Activated CD4-positive, alpha-beta memory T cell treated with anti-CD3 and anti-CD28 coated beads, Interleukin-2, amount 10 ng/mL, durations not matched to agents 7 days and 5 days (primary cell): ENCODE data around the gene GMDS. TPM values are rescaled to one million over a fixed set of nuclear protein-coding genes. Genes with fewer than 3 reads are reported as not detected.

Experiments
- CTCF ChIA-PET: fragments of 350-600 bp; sonication (Branson Sonifier 250); formaldehyde crosslinking; loops from one replicate; lab custom pipeline; 2021; ENCODE audit warnings: antibody characterized with exemption, inconsistent platforms; lab: Charles Lee
- POLR2A ChIA-PET: fragments of 350-600 bp; sonication (Branson Sonifier 250); formaldehyde crosslinking; loops from one replicate; lab custom pipeline; 2021; ENCODE audit warnings: antibody characterized with exemption; lab: Charles Lee
- DNase-seq: peaks from one replicate; pipeline ENCODE4 v3.0.0-alpha.2; 2020
- H3K27ac Mint-ChIP-seq: one replicate; pipeline ENCODE4 v1.8.0; 2021; ENCODE audit warnings: mild to moderate bottlenecking, mixed read lengths
- H3K27me3 Mint-ChIP-seq: one replicate; pipeline ENCODE4 v1.8.0; 2021; ENCODE audit warnings: mixed read lengths
- H3K36me3 Mint-ChIP-seq: one replicate; pipeline ENCODE4 v1.8.0; 2021; ENCODE audit warnings: low read depth, mixed read lengths
- H3K4me1 Mint-ChIP-seq: one replicate; pipeline ENCODE4 v1.8.0; 2021; ENCODE audit warnings: mixed read lengths
- H3K4me3 Mint-ChIP-seq: one replicate; pipeline ENCODE4 v1.8.0; 2021; ENCODE audit warnings: mild to moderate bottlenecking, mixed read lengths
- H3K9me3 Mint-ChIP-seq: one replicate; pipeline ENCODE4 v1.8.0; 2021; ENCODE audit warnings: mixed read lengths
- total RNA-seq, 2 experiments: library from RNA; stranded (reverse); gene quantifications; one replicate each; pipeline ENCODE4 v1.2.3, GENCODE V29; 2021

Gene GMDS
- total RNA-seq, 2 experiments from 2014 or later = 23.7 to 24.7 TPM

DNA sequence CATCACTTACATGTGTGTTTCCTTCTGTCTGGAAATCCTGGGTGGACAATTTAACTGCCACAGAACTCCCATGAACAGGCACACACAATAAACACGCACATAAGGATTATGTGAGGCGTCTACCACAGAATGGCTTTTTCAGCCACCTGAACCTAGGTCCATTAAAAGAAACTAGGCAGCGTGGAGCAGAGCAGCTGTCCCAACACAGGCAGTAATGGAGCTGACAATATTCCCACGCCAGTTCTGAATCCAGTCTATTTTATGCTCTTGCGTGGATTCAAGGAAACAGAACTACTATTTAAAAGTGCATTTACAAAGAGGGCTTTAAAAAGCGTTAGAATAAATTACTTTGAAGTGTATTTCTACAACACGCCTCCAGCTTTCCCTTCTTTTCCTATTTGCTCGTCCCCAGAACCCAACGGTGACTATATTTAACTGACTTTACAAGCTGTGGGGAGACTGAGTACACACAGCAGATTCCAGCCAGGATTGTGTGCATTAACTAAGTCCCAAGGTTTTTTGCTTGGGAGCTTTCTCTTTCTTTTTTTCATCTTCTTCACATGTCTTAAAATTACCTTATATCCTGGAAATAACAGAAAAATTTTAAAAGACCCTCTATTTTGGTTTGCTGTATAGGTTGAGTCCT is 95.9 kb downstream of the GMDS start:
- ChIA-PET POLR2A (no interaction called here), CTCF (no interaction called here)
- H3K27ac Mint-ChIP-seq = no peak overlapping the region
- no peaks in the 10 kb centered on the region for H3K4me1 Mint-ChIP-seq
- H3K36me3 Mint-ChIP-seq = no peaks in the 10 kb centered on the region
- no peak overlapping the region for H3K4me3 Mint-ChIP-seq
- H3K9me3 Mint-ChIP-seq = no peaks in the 10 kb centered on the region
- no peak for DNase-seq
- no peaks in the 10 kb centered on the region for H3K27me3 Mint-ChIP-seq

DNA sequence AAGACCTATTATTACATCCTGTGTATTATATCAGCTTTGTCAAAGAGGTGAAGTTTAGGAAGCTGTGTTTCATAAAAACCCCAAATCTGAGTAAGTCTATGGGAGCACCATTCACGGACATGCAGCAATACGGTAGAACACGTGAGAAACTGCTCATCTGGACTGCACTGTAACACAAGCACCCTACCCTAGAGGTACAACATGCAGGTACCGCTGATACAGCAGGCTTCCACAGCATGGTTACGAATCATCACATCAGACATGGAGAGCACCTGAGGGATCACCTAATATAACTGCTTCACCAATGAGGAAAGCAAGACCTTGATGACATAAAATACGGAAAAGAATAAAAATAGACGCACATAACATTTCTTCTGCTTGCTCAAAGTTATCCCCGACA is 96.7 kb downstream of the GMDS start:
- ChIA-PET POLR2A (no interaction called here), CTCF (no interaction called here)
- Mint-ChIP-seq H3K4me3 (no peak overlapping the region), H3K27me3 (no peaks in the 10 kb centered on the region), H3K4me1 (no peaks in the 10 kb centered on the region), H3K27ac (no peak overlapping the region), H3K36me3 (no peaks in the 10 kb centered on the region), H3K9me3 (no peaks in the 10 kb centered on the region)
- no peak for DNase-seq

DNA sequence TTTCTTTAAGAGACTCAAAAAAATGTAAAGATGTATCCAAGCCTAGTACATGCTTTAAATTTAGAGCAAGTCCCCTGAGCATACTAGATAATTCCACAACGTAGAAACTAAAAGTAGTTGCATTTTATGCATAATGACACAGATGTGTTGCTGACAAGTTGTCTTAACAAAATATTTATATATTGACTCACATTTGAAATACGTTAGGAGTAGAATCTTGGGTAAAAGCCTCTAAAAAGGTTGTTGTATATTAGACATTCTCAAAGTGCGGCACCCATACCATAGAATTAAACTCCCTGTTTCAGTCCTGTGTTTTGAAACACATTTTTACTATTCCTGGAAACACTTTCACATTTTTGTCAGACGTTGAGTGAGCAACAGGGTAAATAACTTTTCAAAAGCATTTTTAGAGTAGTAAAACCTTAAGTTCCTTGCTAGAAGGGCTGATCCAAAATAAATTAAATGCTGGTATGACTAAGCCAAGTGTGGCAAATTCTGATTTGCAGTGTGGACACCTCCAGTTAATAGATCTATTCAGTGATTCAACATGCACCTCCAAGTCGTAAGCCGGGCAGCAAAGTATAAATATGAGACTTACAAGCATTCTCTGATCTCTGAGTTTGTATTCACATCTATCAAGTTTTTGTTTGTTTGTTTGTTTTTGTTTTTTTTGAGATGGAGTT is 97.5 kb downstream of the GMDS start:
- Mint-ChIP-seq H3K27me3 (no peaks in the 10 kb centered on the region), H3K9me3 (no peaks in the 10 kb centered on the region), H3K27ac (no peak overlapping the region), H3K4me1 (no peaks in the 10 kb centered on the region), H3K36me3 (no peaks in the 10 kb centered on the region), H3K4me3 (no peak overlapping the region)
- POLR2A ChIA-PET = no interaction called here
- no peak for DNase-seq
- CTCF ChIA-PET = no interaction called here

DNA sequence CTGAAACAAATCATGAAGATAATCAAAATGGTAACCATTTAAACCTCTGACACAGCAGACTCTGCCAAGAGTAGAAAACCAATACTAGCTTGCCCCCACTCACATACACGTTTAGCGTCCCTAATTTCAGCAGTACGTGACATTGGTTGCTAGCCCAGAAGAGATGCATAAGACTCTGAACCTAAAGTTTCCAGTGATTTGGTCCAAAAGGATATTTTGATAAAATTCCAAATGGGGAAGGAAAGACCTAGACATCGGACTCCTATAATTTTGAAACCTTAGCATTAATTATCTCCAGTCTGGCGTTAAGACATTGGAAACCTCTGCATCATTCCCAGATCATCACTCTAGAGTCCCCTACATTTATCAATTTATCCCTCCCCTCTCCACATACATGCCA is 98.1 kb downstream of the GMDS start:
- CTCF ChIA-PET = no interaction called here
- H3K27me3 Mint-ChIP-seq = no peaks in the 10 kb centered on the region
- POLR2A ChIA-PET = no interaction called here
- H3K9me3 Mint-ChIP-seq = no peaks in the 10 kb centered on the region
- no peaks in the 10 kb centered on the region for H3K4me1 Mint-ChIP-seq
- no peak overlapping the region for H3K27ac Mint-ChIP-seq
- no peaks in the 10 kb centered on the region for H3K36me3 Mint-ChIP-seq
- no peak overlapping the region for H3K4me3 Mint-ChIP-seq
- no peak for DNase-seq

DNA sequence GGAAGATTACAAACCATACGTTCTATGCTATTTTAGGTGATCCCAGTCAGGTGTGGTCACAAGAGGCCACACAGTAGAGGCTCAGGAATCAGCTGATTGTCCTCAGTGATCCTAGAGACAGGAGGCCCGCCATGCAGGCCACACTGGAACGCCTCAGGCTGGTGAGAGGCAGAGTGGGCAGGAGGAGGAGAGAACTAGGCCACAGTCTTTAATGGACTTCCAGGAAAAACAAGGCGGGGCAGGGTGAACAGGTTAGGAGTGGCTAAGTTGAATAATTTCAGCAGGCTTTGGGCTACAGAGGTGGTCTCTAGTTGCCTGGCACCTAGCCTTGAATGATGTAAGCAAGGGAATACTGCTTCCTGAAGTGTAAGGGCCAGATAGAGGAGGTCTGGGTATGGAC is 101.2 kb downstream of the GMDS start:
- Mint-ChIP-seq H3K27me3 (no peaks in the 10 kb centered on the region), H3K27ac (no peak overlapping the region), H3K36me3 (no peaks in the 10 kb centered on the region), H3K9me3 (no peaks in the 10 kb centered on the region), H3K4me1 (no peaks in the 10 kb centered on the region), H3K4me3 (no peak overlapping the region)
- ChIA-PET POLR2A (no interaction called here), CTCF (interaction anchor here (0.5 kb wide), 1 partner anchor 983 kb away, joined by 3 read pairs; no protein-coding TSS in a partner anchor)
- no peak for DNase-seq

DNA sequence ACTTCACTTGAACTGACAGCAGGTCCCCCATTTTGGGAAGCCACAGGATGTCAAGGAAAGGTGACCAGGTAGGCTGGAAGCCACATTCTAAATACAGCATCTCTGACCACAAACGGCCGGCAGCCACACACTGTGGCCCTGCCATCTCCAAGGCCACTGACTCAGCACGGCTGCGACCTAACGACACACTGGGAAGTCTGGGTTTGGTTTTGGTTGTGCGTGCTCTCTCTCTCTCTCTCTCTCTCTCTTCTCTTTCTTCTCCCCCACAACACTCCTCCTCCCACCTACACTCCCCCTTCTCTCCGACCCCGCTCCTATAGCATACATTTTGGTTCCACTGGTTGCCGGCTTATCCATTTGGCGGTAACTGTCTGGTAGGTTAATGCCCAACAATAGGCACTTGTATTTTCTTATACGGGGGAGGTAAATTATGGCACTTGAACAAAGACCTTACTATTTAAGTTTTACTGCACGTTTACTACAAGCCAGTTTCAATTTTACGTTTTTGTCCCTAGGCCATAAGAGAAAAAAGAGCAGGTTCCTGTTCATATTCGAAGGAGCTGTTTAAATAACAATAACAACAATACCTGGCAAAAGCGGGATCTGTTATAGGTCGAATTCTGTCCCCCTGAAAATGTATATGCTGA is 103.6 kb downstream of the GMDS start:
- Mint-ChIP-seq H3K4me1 (no peaks in the 10 kb centered on the region), H3K4me3 (no peak overlapping the region), H3K9me3 (no peaks in the 10 kb centered on the region), H3K36me3 (no peaks in the 10 kb centered on the region), H3K27ac (no peak overlapping the region), H3K27me3 (no peaks in the 10 kb centered on the region)
- no peak for DNase-seq
- POLR2A ChIA-PET = no interaction called here
- CTCF ChIA-PET = no interaction called here

DNA sequence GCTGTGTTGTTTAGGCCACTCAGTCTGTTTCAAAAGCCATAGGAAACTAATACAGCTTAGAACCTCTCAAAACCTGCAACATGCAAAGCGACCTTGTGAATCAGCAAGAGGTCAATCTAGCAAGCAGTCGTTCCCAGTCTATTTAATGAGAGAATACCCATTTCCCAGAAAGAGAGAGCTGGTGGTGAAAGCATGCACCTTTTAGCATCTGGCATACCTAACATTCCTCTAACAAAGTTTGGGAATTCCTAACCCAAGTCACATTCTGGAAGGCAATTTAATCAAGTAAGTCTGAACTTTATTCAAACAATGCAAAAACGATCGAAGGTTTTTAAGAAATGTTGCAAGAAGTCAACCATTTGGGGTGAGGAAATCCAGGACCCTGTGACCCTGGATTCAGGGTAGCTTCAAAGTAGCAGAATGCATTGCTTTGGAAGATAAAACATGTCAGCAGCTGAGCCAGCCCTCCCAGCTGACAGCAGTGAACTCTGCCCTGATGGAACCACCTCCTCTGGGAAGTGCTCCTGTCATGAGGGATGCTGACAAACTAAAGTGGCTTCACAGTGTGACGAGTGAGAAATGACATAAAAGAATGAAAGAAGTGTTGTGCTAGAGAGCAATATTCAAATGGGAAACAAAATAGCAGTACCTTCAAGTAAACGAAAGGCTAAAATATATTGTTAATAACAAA is 104.8 kb downstream of the GMDS start:
- H3K9me3 Mint-ChIP-seq = no peaks in the 10 kb centered on the region
- H3K4me1 Mint-ChIP-seq = no peaks in the 10 kb centered on the region
- ChIA-PET CTCF (no interaction called here), POLR2A (no interaction called here)
- H3K27me3 Mint-ChIP-seq = no peaks in the 10 kb centered on the region
- H3K36me3 Mint-ChIP-seq = no peaks in the 10 kb centered on the region
- no peak overlapping the region for H3K4me3 Mint-ChIP-seq
- no peak overlapping the region for H3K27ac Mint-ChIP-seq
- DNase-seq = no peak

DNA sequence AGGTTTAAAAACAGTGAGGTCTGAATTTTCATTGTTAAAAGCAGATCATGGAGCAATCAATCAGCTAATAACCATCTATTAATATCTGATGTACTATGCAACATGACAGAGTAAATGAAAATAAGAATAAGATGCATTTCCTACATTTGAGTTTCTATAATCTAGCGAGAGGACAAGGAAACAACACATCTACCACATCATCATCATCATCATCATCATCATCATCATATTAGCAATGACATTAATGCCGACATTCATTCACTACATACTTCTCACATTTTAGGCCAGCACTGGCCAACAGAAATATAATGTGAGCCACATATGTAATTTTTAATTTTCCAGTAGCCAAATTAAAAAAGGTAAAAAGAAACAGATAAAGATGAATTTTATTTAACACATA is 110.0 kb downstream of the GMDS start:
- no peak overlapping the region for H3K4me3 Mint-ChIP-seq
- no peaks in the 10 kb centered on the region for H3K9me3 Mint-ChIP-seq
- H3K27ac Mint-ChIP-seq = no peak overlapping the region
- no peaks in the 10 kb centered on the region for H3K4me1 Mint-ChIP-seq
- ChIA-PET CTCF (no interaction called here), POLR2A (no interaction called here)
- H3K36me3 Mint-ChIP-seq = no peaks in the 10 kb centered on the region
- no peaks in the 10 kb centered on the region for H3K27me3 Mint-ChIP-seq
- no peak for DNase-seq

DNA sequence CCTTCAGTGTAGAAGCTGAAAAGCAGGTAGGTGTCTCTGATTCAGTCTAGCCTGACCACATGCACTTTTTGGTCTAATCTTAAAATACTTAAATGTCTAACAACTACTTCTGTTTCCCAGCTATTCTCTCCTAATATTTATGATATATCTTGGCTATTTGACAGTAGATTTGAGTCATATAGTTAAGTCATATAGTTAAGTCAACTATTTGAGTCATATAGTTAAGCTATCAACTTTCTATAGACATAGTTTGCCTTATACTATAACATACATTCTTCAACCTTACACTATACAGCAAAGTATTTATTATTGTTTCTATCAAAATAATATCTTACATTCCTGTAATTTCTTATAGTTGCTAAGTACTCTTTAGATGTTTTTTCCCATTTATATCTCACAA is 110.9 kb downstream of the GMDS start:
- DNase-seq = no peak
- no peaks in the 10 kb centered on the region for H3K27me3 Mint-ChIP-seq
- H3K9me3 Mint-ChIP-seq = no peaks in the 10 kb centered on the region
- no peak overlapping the region for H3K27ac Mint-ChIP-seq
- CTCF ChIA-PET = no interaction called here
- peaks cover 2% of the 10 kb centered on the region for H3K4me1 Mint-ChIP-seq
- H3K36me3 Mint-ChIP-seq = no peaks in the 10 kb centered on the region
- no peak overlapping the region for H3K4me3 Mint-ChIP-seq
- POLR2A ChIA-PET = no interaction called here

DNA sequence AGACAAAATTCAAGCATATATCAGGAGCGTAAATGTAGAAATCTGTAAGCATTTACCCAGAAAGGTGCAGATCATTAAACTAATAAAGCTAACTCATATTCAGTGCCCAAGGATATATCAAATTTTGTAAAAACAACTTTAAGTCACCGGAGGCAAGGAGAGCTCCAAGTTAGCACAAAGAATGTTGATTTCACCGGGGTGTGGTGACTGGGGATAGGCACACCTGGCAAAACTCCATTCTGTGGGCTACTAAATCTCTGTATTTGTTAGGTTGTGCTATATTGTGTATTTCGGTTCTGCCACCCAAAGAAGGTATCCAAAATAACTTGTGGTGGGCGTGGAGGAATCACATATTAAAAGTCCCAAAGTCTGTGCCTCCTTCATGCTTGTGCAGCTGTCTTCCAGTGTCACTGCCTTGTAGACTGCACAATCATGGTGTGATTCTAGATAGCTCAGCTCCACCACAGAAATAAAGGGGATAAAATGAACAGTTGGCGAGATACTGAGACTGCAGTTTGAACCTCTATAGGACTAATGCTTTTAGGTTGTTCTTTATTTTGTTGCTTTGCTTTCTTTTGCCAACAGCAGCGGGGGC is 111.6 kb downstream of the GMDS start:
- CTCF ChIA-PET = no interaction called here
- POLR2A ChIA-PET = no interaction called here
- H3K4me3 Mint-ChIP-seq = no peak overlapping the region
- no peak overlapping the region for H3K27ac Mint-ChIP-seq
- no peaks in the 10 kb centered on the region for H3K27me3 Mint-ChIP-seq
- H3K36me3 Mint-ChIP-seq = no peaks in the 10 kb centered on the region
- no peaks in the 10 kb centered on the region for H3K9me3 Mint-ChIP-seq
- no peak for DNase-seq
- peaks cover 9% of the 10 kb centered on the region for H3K4me1 Mint-ChIP-seq

DNA sequence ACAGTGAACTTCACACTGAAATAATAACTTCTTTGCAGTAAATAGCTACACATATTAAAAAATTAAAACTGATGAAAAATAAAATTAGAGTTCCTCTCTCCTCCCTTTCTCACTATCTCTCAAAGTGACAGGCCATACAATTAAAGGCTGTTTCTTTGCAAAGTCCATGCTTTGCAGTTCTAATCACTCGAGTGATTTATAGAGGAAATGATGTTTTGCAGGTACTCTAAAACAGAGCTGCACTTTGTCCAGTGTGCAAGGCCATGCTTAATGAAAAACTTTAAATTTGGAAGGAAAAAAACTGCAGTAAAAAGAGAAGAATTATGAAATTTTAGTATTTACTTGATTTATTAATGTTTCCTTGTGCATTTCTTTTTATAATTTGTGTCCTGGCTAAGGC is 112.5 kb downstream of the GMDS start:
- Mint-ChIP-seq H3K4me3 (no peak overlapping the region), H3K36me3 (no peaks in the 10 kb centered on the region), H3K4me1 (peaks cover 9% of the 10 kb centered on the region), H3K27me3 (no peaks in the 10 kb centered on the region), H3K27ac (no peak overlapping the region), H3K9me3 (no peaks in the 10 kb centered on the region)
- DNase-seq = no peak
- POLR2A ChIA-PET = no interaction called here
- CTCF ChIA-PET = no interaction called here

DNA sequence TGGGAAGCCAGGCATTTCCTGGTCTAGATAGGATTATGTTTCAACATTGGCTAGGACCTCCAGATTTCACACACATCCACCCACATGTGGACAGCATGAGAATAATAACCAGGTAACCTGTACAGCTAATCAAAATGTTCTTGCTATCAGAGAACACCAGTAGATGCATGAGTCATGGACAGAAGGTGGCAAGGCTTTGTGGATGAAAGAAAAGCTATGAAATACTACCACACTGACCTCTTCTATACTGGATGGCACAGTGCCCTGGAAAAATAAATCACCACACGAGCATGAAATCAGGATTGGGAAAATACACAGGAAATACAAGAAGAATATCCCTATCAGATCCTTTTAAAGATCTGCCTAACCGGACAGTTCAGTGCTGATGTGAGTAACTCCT is 113.0 kb downstream of the GMDS start:
- CTCF ChIA-PET = no interaction called here
- Mint-ChIP-seq H3K4me1 (peaks cover 10% of the 10 kb centered on the region), H3K27ac (no peak overlapping the region), H3K27me3 (no peaks in the 10 kb centered on the region), H3K36me3 (no peaks in the 10 kb centered on the region), H3K4me3 (no peak overlapping the region), H3K9me3 (no peaks in the 10 kb centered on the region)
- POLR2A ChIA-PET = no interaction called here
- DNase-seq = no peak

DNA sequence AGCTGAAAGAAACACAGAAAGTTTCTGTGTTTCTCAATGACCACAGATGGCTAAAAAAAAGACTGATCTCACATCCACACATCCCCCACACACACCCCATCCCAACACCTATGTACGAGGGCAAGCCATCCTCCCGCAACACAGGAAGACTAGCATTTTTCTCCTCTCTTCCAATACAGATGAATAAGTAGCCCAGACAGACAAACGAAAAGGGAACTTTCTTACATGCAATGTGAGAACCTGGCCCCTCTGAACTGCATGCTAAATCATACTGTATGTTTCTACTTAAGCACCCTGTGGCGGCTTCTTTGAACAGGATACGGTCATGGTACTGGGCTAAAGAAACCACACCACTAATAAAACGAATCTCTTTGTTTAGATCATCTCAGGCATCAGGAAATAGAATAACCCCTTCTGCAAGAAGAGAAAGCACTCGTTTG is 116.2 kb downstream of the GMDS start:
- no peaks in the 10 kb centered on the region for H3K9me3 Mint-ChIP-seq
- H3K27ac Mint-ChIP-seq = no peak overlapping the region
- no peak for DNase-seq
- no peak overlapping the region for H3K4me3 Mint-ChIP-seq
- H3K36me3 Mint-ChIP-seq = no peaks in the 10 kb centered on the region
- POLR2A ChIA-PET = no interaction called here
- no peaks in the 10 kb centered on the region for H3K27me3 Mint-ChIP-seq
- H3K4me1 Mint-ChIP-seq = peaks cover 13% of the 10 kb centered on the region
- CTCF ChIA-PET = no interaction called here
